SKM-1 treated with dmso at 0.1 percent for 144 hours (cell line): Measurements from ENCODE around the gene GABPA.
"Not testable (repeated sequence)": the region's sequence is repeated elsewhere in the genome, so short reads cannot be mapped to it uniquely, and the experiment has no call there.

Experiments
- DNase-seq: peaks from one replicate; lab custom pipeline; 2025; ENCODE audit not compliant: unreplicated experiment; lab: John Stamatoyannopoulos, UW

Gene GABPA

GRCh38 chr21:25734904-25735645, at the start of gene GABPA, which contains the start of gene ATP5PF:
GABPA (plus strand) TSS chr21:25734972; CDS start chr21:25741599, 6,627 bp downstream.
ATP5PF (minus strand) TSS chr21:25734904; CDS start chr21:25729794, 5,110 bp downstream.
- peak; percentile 98 for DNase-seq

DNA sequence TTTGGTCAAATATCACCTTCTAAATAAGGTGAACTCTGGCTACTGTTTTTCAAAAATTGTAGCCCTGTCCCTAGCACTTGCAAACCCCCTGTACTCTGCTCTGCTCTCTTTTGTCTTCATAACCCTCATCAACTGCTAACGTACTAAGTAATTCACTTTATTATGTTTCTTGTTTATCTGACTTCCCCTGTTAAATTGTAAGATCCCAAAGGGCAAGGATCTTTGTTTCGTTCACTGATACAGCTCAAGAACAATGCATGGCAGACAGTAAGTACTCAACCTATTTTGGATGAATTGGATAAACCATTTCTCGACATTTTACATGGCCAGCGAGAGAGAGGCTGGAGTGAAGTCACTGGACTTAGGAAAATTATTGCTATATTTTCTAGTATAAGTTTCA, 47.0 kb upstream of the GABPA start:
- DNase-seq = no peak

- no peak for DNase-seq
These were observed 46.3 kb upstream of the GABPA start for GRCh38 chr21:25688275-25689155.

- DNase-seq = no peak
These were observed 45.5 kb upstream of the GABPA start for GRCh38 chr21:25689226-25689625.

GRCh38 chr21:25691976-25692375, 42.8 kb upstream of the GABPA start:
- DNase-seq = no peak

DNA sequence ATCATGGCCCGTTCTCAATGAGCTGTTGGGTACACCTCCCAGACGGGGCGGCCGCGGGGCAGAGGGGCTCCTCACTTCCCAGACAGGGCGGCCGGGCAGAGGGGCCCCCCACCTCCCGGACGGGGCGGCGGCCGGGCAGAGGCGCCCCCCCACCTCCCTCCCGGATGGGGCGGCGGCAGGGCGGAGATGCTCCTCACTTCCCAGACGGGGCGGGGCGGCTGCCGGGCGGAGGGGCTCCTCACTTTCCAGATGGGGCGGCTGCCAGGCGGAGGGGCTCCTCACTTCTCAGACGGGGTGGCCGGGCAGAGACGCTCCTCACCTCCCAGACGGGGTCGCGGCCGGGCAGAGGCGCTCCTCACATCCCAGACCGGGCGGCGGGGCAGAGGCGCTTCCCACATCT, 39.3 kb upstream of the GABPA start:
- not testable (repeated sequence) for DNase-seq

- no peak for DNase-seq
These were observed 34.0 kb upstream of the GABPA start for GRCh38 chr21:25700741-25701140.

DNA sequence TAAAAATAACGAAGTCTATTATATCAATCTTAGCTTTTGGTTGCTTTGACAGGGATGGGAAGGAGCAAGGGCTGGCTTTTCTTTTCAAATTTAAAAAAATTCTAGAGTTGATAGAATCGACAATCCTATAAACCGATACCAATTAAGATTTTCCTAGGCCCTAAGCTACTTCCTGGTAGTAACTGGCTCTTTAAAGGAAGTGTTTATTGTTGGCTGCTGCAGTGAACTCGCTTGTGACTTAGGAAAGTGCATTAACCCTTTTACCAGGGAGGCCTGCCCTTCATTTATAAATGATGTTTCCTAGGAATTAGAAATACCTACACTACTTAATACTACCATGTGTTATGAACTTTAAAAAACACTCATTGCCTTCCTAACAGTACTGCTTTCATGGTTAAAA, 33.2 kb upstream of the GABPA start:
- DNase-seq = no peak

DNA sequence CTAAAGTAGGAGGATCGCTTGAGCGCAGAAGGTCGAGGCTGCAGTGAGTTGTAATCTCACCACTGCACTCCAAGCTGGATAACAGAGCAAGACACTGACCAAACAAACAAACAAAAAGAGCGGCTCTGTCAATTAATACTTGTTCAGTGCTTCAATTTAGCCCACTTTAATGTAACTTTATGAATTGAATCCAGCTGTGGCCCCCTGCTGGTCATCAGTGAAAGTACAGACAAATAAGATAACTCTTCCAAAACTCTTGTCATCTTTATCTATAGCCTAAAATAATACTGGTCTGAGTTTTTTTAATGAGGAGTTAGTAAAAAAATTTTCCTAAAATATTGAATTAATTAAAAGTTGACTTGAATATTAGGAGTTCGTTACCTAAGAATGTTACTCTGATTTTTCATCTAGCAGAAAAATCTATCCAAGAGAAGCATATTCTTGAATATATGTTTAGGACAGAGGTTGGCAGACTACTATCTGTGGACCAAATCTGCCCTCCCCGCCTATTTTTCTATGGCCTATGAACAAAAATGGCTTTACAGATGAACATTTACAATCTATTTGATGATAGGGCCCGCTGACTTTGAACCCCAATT, 26.2 kb upstream of the GABPA start:
- DNase-seq = peak; percentile 31

- no peak for DNase-seq
These were observed 25.0 kb upstream of the GABPA start for GRCh38 chr21:25709684-25710265.

DNA sequence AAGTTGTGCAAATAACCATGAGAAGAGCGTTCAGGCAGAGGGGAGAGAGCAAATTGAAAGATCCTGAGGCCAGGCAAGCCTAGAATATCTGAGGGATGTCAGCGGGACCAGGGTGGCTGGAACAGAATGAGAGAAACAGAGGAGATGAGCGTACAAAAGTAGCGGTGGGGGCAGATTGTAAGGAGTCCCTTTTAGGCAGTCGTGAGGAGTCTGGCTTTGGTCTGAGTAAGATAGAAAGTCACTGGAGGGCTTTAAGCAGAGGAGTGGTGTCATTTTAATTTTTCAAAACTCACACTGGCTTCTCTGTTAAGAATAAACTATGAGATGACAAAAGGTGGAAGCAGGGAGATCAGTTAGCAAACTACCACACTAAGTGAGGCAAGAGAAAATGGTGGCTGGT, 24.2 kb upstream of the GABPA start:
- no peak for DNase-seq

GRCh38 chr21:25714066-25714465, 20.7 kb upstream of the GABPA start:
- not testable (repeated sequence) for DNase-seq

- no peak for DNase-seq
These were observed 17.2 kb upstream of the GABPA start for GRCh38 chr21:25717491-25718147.

DNA sequence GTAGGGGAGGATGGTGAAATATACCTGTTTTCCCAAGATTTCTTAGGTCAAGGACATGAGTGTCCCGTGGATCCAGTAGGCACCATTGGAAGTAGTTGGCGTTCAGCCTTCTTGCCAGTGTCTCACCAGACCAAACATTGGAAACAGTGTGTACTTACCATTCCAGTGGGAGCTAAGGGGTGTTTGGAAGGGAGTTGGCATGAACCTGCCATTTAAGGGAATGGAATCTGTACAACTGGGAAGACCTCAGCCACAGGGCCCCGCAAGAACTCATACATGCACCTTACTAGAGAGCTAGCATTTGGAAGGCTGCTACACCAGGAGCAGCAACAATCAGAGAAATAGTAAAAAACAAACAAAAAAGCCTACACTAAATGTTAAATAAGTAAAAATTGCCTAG, 12.8 kb upstream of the GABPA start:
- DNase-seq = no peak

- peak; percentile 78 for DNase-seq
These were observed 12.1 kb upstream of the GABPA start for GRCh38 chr21:25722631-25723030.

- no peak for DNase-seq
These were observed 2.5 kb upstream of the GABPA start for GRCh38 chr21:25732091-25732760.

DNA sequence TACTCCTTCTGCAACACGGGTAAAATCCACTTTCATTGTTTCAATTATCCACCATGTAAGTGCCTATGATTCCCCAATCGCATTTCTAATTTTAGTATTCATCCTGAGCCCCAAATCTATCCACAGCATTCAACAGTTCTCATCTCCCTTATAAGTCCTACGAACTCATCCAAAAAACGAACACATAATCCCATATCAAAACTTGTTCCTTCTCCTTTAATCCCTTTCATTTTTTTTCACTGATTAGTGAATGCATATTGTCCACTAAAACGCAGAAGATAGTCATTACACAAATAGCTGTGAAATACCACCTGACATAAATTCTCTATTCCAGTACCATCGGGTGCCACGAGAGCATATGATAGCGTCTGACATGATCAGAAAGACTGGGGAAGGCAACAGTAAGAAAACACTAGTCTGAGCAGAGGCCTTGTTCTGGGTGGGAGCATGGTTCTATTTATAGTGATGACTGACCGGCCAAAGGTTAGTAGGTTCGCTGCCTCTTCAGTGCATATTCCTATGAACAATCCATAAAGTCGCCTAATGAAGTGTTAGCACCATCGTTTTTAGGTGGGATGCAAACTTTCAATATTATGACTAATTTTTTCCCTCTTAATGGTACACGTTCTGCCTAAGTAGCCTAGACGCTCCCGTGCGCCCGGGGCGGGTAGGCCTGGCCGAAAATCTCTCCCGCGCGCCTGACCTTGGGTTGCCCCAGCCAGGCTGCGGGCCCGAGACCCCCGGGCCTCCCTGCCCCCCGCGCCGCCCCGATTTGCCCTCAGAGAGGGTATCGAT, 716 bp upstream of the GABPA start:
- DNase-seq = no peak

- no peak for DNase-seq
These were observed 193 bp upstream of the GABPA start for GRCh38 chr21:25734654-25734903.

DNA sequence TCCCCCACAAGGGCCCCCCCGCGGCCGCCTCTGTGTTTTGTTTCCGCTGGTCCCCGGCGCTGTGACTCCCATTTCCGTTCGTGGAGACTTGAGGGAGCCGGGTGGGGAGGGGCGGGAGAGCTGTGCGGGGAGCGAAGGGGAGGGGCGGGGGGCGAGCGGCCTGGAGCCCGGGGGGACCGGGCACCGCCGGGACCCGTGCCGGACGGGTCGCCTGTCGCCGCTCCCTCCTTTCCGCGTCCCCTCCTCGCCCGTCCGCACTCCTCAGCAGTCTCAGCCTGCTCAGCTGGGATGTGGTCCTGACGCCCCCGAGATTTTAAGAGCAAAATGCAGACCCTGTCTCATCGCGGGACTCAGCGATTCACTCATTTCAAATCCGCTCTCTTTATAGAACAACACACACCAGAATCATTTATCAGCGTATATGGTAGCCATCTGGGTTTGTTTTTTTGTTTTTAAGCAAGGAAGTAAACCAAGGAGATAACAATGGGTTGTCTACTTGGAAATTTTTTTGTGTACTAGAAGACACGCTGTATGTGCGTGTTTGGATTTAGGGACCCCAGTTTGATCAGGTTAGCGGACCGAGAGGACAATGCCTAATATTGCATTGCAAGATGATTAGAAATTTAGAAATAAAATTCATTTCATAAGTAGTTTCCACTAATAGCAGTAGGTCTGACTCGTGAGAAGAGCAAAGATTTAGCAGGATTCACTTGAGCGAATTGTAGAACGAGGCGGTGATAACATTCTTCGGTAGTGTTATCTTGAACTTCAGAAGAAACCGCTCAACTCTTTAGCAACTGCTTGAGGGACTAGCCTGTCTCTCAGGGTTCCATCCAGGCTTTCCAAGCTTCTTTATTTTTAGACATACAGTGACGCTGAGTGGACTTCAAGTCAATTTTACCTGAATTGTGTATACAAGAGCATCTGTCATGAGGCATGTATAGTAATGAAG, 1.1 kb downstream of the GABPA start:
- peak; percentile 66 for DNase-seq
